ENCODE measurements around the gene MTMR3. TPM values are rescaled to one million over a fixed set of nuclear protein-coding genes. Genes with fewer than 3 reads are reported as not detected.

Gene MTMR3
- total and polyA plus RNA-seq, 2 donors (not counting 1 experiment from before 2014, with no cell fraction given), result 31.7 to 67.8 TPM

DNA sequence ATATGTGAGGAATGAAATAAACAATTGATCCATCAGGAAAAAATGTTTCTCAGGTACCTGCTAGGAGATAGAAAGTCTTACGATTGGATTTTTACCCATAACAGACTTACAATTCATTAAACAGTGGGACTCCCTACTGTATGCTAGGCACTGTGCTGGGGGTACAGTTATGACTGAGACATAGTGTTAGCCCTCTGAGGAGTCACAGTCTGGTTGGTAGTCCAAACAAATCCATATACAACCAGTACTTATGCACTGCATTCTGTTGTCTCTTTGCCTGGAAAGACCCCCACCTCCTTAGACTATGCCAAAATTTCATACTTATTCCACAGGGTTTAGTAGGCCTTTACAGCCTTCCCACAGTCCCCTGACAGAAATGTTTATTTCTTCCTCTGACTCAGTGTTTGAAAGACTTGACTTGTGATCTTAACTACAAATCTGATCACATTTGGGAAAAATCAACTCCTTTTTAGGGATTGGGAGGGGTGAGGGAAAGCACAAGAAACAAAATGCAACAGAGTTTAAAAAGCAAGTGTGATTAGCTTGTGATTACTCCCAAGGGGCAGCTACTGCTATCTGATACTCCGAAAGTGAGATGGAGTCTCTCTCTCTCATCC is 127.9 kb downstream of the MTMR3 start:
- Mint-ChIP-seq H3K27ac (no peak overlapping the region), H3K4me1 (no peaks in the 10 kb centered on the region), H3K4me3 (no peak overlapping the region), H3K27me3 (no peaks in the 10 kb centered on the region), H3K9me3 (ENCODE audit: insufficient read depth) (no peaks in the 10 kb centered on the region)
- Histone ChIP-seq H3K4me3 (ENCODE audit: control extremely low read depth in 1 of 5, extremely low read depth in 1 of 5, insufficient read depth in 1 of 5, low read depth in 2 of 5, low read length in 4 of 5) (no peak overlapping the region), H3K4me2 (replicated peaks; ENCODE audit: low read depth, low read length, poor library complexity, severe bottlenecking) (no peak overlapping the region), H4K20me1 (ENCODE audit: control insufficient read depth, insufficient read depth, low read length, poor library complexity, severe bottlenecking) (peaks cover 2% of the 10 kb centered on the region), H3K9ac (ENCODE audit: low read length) (no peak overlapping the region), H3K27me3 (replicated peaks in 1 of 4; ENCODE audit: control extremely low read depth in 1 of 4, control insufficient read depth in 3 of 4, insufficient read depth in 4 of 4, low read length in 3 of 4) (no peaks in the 10 kb centered on the region), H3K36me3 (replicated peaks in 1 of 2; ENCODE audit: control extremely low read depth in 1 of 2, control insufficient read depth in 1 of 2, extremely low read depth in 1 of 2, insufficient read depth in 2 of 2, low read length in 1 of 2) (peaks cover 7 to 84% of the 10 kb centered on the region in 2 experiments), H3K79me2 (ENCODE audit: control insufficient read depth, insufficient read depth, low read length) (no peaks in the 10 kb centered on the region), H2AFZ (ENCODE audit: insufficient read depth, low read depth, low read length, poor library complexity, severe bottlenecking) (no peak overlapping the region), H3K4me1 (ENCODE audit: control insufficient read depth in 2 of 2, insufficient read depth in 2 of 2, low read length in 2 of 2) (no peaks in the 10 kb centered on the region), H3K27ac (ENCODE audit: low read length in 2 of 2) (no peak overlapping the region), H3K9me3 (ENCODE audit: control extremely low read depth in 1 of 3, control insufficient read depth in 2 of 3, insufficient read depth in 1 of 3, low read length in 2 of 3) (no peaks in the 10 kb centered on the region)
- CTCF ChIA-PET, result no interaction called here
- intact Hi-C loops (cut with micrococcal nuclease), result no loop called here
- POLR2A ChIA-PET, result no interaction called here
- 36% methylated on average over 1 of the region's 2 CpGs for WGBS (ENCODE audit: insufficient coverage)
- TF ChIP-seq CTCF (IDR thresholded peaks at IDR 0.05) (no peak), EZH2 (IDR thresholded peaks at IDR 0.05; ENCODE audit: borderline replicate concordance, insufficient read depth, low read depth, low read length, poor library complexity, severe bottlenecking) (no peak)
- no peak for DNase-seq
- ATAC-seq (ENCODE audit: low read depth), result no peak

- Histone ChIP-seq H3K4me2 (replicated peaks; ENCODE audit: low read depth, low read length, poor library complexity, severe bottlenecking) (no peak overlapping the region), H3K4me3 (ENCODE audit: control extremely low read depth in 1 of 5, extremely low read depth in 1 of 5, insufficient read depth in 1 of 5, low read depth in 2 of 5, low read length in 4 of 5) (no peak overlapping the region), H3K27ac (ENCODE audit: low read length in 2 of 2) (no peak overlapping the region), H3K9me3 (ENCODE audit: control extremely low read depth in 1 of 3, control insufficient read depth in 2 of 3, insufficient read depth in 1 of 3, low read length in 2 of 3) (no peaks in the 10 kb centered on the region), H2AFZ (ENCODE audit: insufficient read depth, low read depth, low read length, poor library complexity, severe bottlenecking) (no peak overlapping the region), H3K9ac (ENCODE audit: low read length) (no peak overlapping the region), H3K79me2 (ENCODE audit: control insufficient read depth, insufficient read depth, low read length) (no peaks in the 10 kb centered on the region), H4K20me1 (ENCODE audit: control insufficient read depth, insufficient read depth, low read length, poor library complexity, severe bottlenecking) (no peaks in the 10 kb centered on the region), H3K4me1 (ENCODE audit: control insufficient read depth in 2 of 2, insufficient read depth in 2 of 2, low read length in 2 of 2) (no peaks in the 10 kb centered on the region), H3K27me3 (replicated peaks in 1 of 4; ENCODE audit: control extremely low read depth in 1 of 4, control insufficient read depth in 3 of 4, insufficient read depth in 4 of 4, low read length in 3 of 4) (no peaks in the 10 kb centered on the region), H3K36me3 (replicated peaks in 1 of 2; ENCODE audit: control extremely low read depth in 1 of 2, control insufficient read depth in 1 of 2, extremely low read depth in 1 of 2, insufficient read depth in 2 of 2, low read length in 1 of 2) (peaks cover 3 to 91% of the 10 kb centered on the region in 2 experiments)
- CTCF ChIA-PET, result interaction anchor here (1.1 to 1.6 kb wide), 3 partner anchors 9 to 377 kb away, joined by 3 to 4 read pairs (median 3); no protein-coding TSS in a partner anchor
- TF ChIP-seq EZH2 (IDR thresholded peaks at IDR 0.05; ENCODE audit: borderline replicate concordance, insufficient read depth, low read depth, low read length, poor library complexity, severe bottlenecking), result no peak
- TF ChIP-seq CTCF (IDR thresholded peaks at IDR 0.05), result no peak
- intact Hi-C loops (cut with micrococcal nuclease), result no loop called here
- 96% methylated on average over 5 of the region's 5 CpGs for WGBS (ENCODE audit: insufficient coverage)
- POLR2A ChIA-PET, result no interaction called here
- H3K4me1 Mint-ChIP-seq, result no peaks in the 10 kb centered on the region
- no peaks in the 10 kb centered on the region for H3K27me3 Mint-ChIP-seq
- H3K4me3 Mint-ChIP-seq, result no peak overlapping the region
- DNase-seq, result no peak
- ATAC-seq (ENCODE audit: low read depth), result no peak
- H3K9me3 Mint-ChIP-seq (ENCODE audit: insufficient read depth), result no peaks in the 10 kb centered on the region
- no peak overlapping the region for H3K27ac Mint-ChIP-seq
Observed at GRCh38 chr22:30013201-30013600, 130.2 kb downstream of the MTMR3 start.
